H9 (cell line): ENCODE results near the gene ERAP2. TPM values are rescaled to one million over a fixed set of nuclear protein-coding genes. Genes with fewer than 3 reads are reported as not detected.

Experiments
- DNase-seq: peaks from one replicate; pipeline ENCODE4 v3.0.0-alpha.2; 2017
- H2AFZ ChIP-seq: one replicate; pipeline ENCODE4 v1.6.1; 2013; ENCODE audit warnings: mild to moderate bottlenecking, low read length, control low read depth, moderate library complexity
- H2AK5ac ChIP-seq: 2 replicates; pipeline ENCODE4 v1.6.1; 2013; ENCODE audit warnings: low read length, control low read depth, mixed read lengths; ENCODE audit not compliant: insufficient read length
- H2BK120ac ChIP-seq: one replicate; pipeline ENCODE4 v1.6.1; 2013; ENCODE audit warnings: low read depth, mild to moderate bottlenecking, low read length, control low read depth, inconsistent platforms; ENCODE audit not compliant: poor library complexity, severe bottlenecking
- H2BK12ac ChIP-seq: 2 replicates; pipeline ENCODE4 v1.6.1; 2013; ENCODE audit warnings: low read length, control low read depth, mixed read lengths, low read depth; ENCODE audit not compliant: insufficient read length
- H2BK15ac ChIP-seq: 2 replicates; pipeline ENCODE4 v1.6.1; 2013; ENCODE audit warnings: low read depth, low read length, control low read depth
- H2BK20ac ChIP-seq: one replicate; pipeline ENCODE4 v1.6.1; 2013; ENCODE audit warnings: low read depth, mild to moderate bottlenecking, low read length, control low read depth, inconsistent platforms; ENCODE audit not compliant: poor library complexity, severe bottlenecking
- H2BK5ac ChIP-seq: 2 replicates; pipeline ENCODE4 v1.6.1; 2013; ENCODE audit warnings: low read length, control low read depth, mixed read lengths; ENCODE audit not compliant: insufficient read length
- H3K14ac ChIP-seq: 2 replicates; pipeline ENCODE4 v1.6.1; 2013; ENCODE audit warnings: low read length, control low read depth; ENCODE audit not compliant: insufficient read depth
- H3K18ac ChIP-seq: 2 replicates; pipeline ENCODE4 v1.6.1; 2013; ENCODE audit warnings: low read depth, mild to moderate bottlenecking, mixed read lengths, low read length, control low read depth; ENCODE audit not compliant: insufficient read length
- H3K23ac ChIP-seq: 2 replicates; pipeline ENCODE4 v1.6.1; 2013; ENCODE audit warnings: low read length, control low read depth, mixed read lengths, low read depth; ENCODE audit not compliant: insufficient read length
- H3K23me2 ChIP-seq: 2 replicates; pipeline ENCODE4 v1.6.1; 2013; ENCODE audit warnings: low read depth, mild to moderate bottlenecking, mixed read lengths, low read length, control low read depth; ENCODE audit not compliant: insufficient read length, poor library complexity, severe bottlenecking
- H3K27ac ChIP-seq: 2 replicates; pipeline ENCODE4 v1.5.1; 2013; ENCODE audit warnings: low read length, control low read depth, mixed read lengths, low read depth; ENCODE audit not compliant: insufficient read length
- H3K27me3 ChIP-seq: 2 replicates; pipeline ENCODE4 v1.6.1; 2013; ENCODE audit warnings: low read length, control low read depth, inconsistent platforms; ENCODE audit not compliant: insufficient read depth
- H3K4ac ChIP-seq: 2 replicates; pipeline ENCODE4 v1.6.1; 2013; ENCODE audit warnings: low read depth, mild to moderate bottlenecking, control low read depth, inconsistent platforms, low read length, moderate library complexity
- H3K4me1 ChIP-seq: 2 replicates; pipeline ENCODE4 v1.6.1; 2013; ENCODE audit warnings: low read length, control low read depth, inconsistent platforms; ENCODE audit not compliant: insufficient read depth
- H3K4me2 ChIP-seq: 2 replicates; pipeline ENCODE4 v1.6.1; 2013; ENCODE audit warnings: low read length, control low read depth, mixed read lengths; ENCODE audit not compliant: insufficient read length, insufficient read depth
- H3K56ac ChIP-seq: 2 replicates; pipeline ENCODE4 v1.6.1; 2013; ENCODE audit warnings: low read depth, mild to moderate bottlenecking, mixed read lengths, low read length, control low read depth; ENCODE audit not compliant: insufficient read length
- H3K79me1 ChIP-seq: 2 replicates; pipeline ENCODE4 v1.6.1; 2013; ENCODE audit warnings: low read depth, mild to moderate bottlenecking, moderate library complexity, low read length, control low read depth, inconsistent platforms; ENCODE audit not compliant: insufficient read depth, poor library complexity, severe bottlenecking
- H3K79me2 ChIP-seq: 2 replicates; pipeline ENCODE4 v1.6.1; 2013; ENCODE audit warnings: low read length, control low read depth, inconsistent platforms; ENCODE audit not compliant: insufficient read depth
- H3K9ac ChIP-seq: 2 replicates; pipeline ENCODE4 v1.6.1; 2013; ENCODE audit warnings: low read length, control low read depth, mixed read lengths; ENCODE audit not compliant: insufficient read length; ENCODE audit errors: extremely low read depth
- H3K9me3 ChIP-seq: one replicate; pipeline ENCODE4 v1.6.1; 2013; ENCODE audit warnings: low read depth, low read length, inconsistent platforms; ENCODE audit not compliant: control insufficient read depth
- H3T11ph ChIP-seq: one replicate; pipeline ENCODE4 v1.6.1; 2013; ENCODE audit warnings: mild to moderate bottlenecking, low read length, control low read depth, inconsistent platforms
- H4K20me1 ChIP-seq: one replicate; pipeline ENCODE4 v1.6.1; 2013; ENCODE audit not compliant: control insufficient read depth, insufficient read length, insufficient read depth
- H4K5ac ChIP-seq: 2 replicates; pipeline ENCODE4 v1.6.1; 2013; ENCODE audit warnings: low read depth, mild to moderate bottlenecking, mixed read lengths, low read length, control low read depth; ENCODE audit not compliant: insufficient read length
- H4K8ac ChIP-seq: replicated peaks from 2 replicates; pipeline ENCODE4 v1.6.1; 2013; ENCODE audit warnings: low read length, control low read depth, mixed read lengths, low read depth; ENCODE audit not compliant: insufficient read length
- H4K91ac ChIP-seq: 2 replicates; pipeline ENCODE4 v1.6.1; 2013; ENCODE audit warnings: low read depth, mild to moderate bottlenecking, moderate library complexity, mixed read lengths, low read length, control low read depth; ENCODE audit not compliant: insufficient read length
- H3K27ac Mint-ChIP-seq, 3 experiments: 2 replicates in 2 of 3; 3 replicates in 1 of 3; pipeline ENCODE4 v1.8.0; 2020 to 2021; ENCODE audit warnings: mixed read lengths in 3 of 3, mild to moderate bottlenecking in 1 of 3, moderate library complexity in 1 of 3
- H3K27me3 Mint-ChIP-seq: 2 replicates; pipeline ENCODE4 v1.8.0; 2021; ENCODE audit warnings: low read depth, mild to moderate bottlenecking, moderate library complexity, mixed read lengths
- H3K36me3 Mint-ChIP-seq, 3 experiments: 2 replicates in 2 of 3; 3 replicates in 1 of 3; pipeline ENCODE4 v1.8.0; 2020 to 2021; ENCODE audit warnings: low read depth in 3 of 3, mixed read lengths in 3 of 3; ENCODE audit not compliant: insufficient read depth in 1 of 3
- H3K4me1 Mint-ChIP-seq, 2 experiments: 2 replicates each; pipeline ENCODE4 v1.8.0; 2020; ENCODE audit warnings: mixed read lengths in 2 of 2
- H3K4me3 Mint-ChIP-seq, 2 experiments: 2 replicates in 1 of 2; 3 replicates in 1 of 2; pipeline ENCODE4 v1.8.0; 2020 to 2021; ENCODE audit warnings: mild to moderate bottlenecking in 2 of 2, mixed read lengths in 2 of 2, moderate library complexity in 1 of 2
- H3K9me3 Mint-ChIP-seq, 2 experiments: 2 replicates in 1 of 2; 3 replicates in 1 of 2; pipeline ENCODE4 v1.8.0; 2020; ENCODE audit warnings: mild to moderate bottlenecking in 2 of 2, mixed read lengths in 2 of 2, moderate library complexity in 1 of 2
- CTCF ChIP-seq: fragments of 200-600 bp; sonication (generic); conservative IDR thresholded peaks from 3 replicates; pipeline ENCODE4 v1.8.0; 2021; ENCODE audit warnings: antibody characterized with exemption, mild to moderate bottlenecking
- WGBS: extraction: QIAGEN DNeasy Blood & Tissue Kit; methylation state at CpG from one replicate; pipeline ENCODE4 v1.1.7; 2013; ENCODE audit warnings: missing lambda C conversion rate, low lambda C conversion rate, mixed read lengths; ENCODE audit not compliant: insufficient read length; ENCODE audit errors: extremely low coverage; 5-methylcytosine and 5-hydroxymethylcytosine counted together
- total RNA-seq: library from RNA; stranded (reverse); gene quantifications from 2 replicates; pipeline ENCODE4 v1.2.1, GENCODE V29; 2021

Gene ERAP2
- total RNA-seq, 1 experiment from 2014 or later = 0.09 TPM

- H2BK20ac ChIP-seq = no peak overlapping the region
- no peaks in the 10 kb centered on the region for H3K9me3 ChIP-seq
- H4K20me1 ChIP-seq = no peaks in the 10 kb centered on the region
- no peak overlapping the region for H3K23ac ChIP-seq
- Mint-ChIP-seq H3K9me3 (peaks cover 12 to 13% of the 10 kb centered on the region in 2 experiments), H3K27ac (no peak overlapping the region), H3K27me3 (peaks cover 1% of the 10 kb centered on the region), H3K4me3 (no peak overlapping the region), H3K36me3 (peaks cover 8 to 15% (median 8%) of the 10 kb centered on the region in 3 experiments), H3K4me1 (peaks cover 7 to 13% of the 10 kb centered on the region in 2 experiments)
- H3K14ac ChIP-seq = no peak overlapping the region
- H4K91ac ChIP-seq = no peak overlapping the region
- H4K8ac ChIP-seq = no peak overlapping the region
- H3K79me2 ChIP-seq = no peaks in the 10 kb centered on the region
- H2AFZ ChIP-seq = no peak overlapping the region
- H2BK5ac ChIP-seq = no peak overlapping the region
- H3K56ac ChIP-seq = no peak overlapping the region
- no peak overlapping the region for H2BK15ac ChIP-seq
- H2AK5ac ChIP-seq = no peak overlapping the region
- no peak overlapping the region for H3K18ac ChIP-seq
- no peak overlapping the region for H3K4me2 ChIP-seq
- DNase-seq = no peak
- H3K4ac ChIP-seq = no peak overlapping the region
- no peak overlapping the region for H2BK12ac ChIP-seq
- H4K5ac ChIP-seq = no peak overlapping the region
- H3K27me3 ChIP-seq = no peaks in the 10 kb centered on the region
- TF ChIP-seq CTCF = no peak
- H3K9ac ChIP-seq = no peak overlapping the region
- H3K23me2 ChIP-seq = no peaks in the 10 kb centered on the region
- H3K4me1 ChIP-seq = no peaks in the 10 kb centered on the region
- H3K79me1 ChIP-seq = no peaks in the 10 kb centered on the region
- no peak overlapping the region for H3K27ac ChIP-seq
- H3T11ph ChIP-seq = no peak overlapping the region
- no CpG with 5 or more reads among the region's 5 CpGs for WGBS
- no peak overlapping the region for H2BK120ac ChIP-seq
Measured at GRCh38 chr5:96945144-96945897, 69.0 kb downstream of the ERAP2 start.
